Measurements from ENCODE around the gene GAL. TPM values are rescaled to one million over a fixed set of nuclear protein-coding genes. Genes with fewer than 3 reads are reported as not detected.

Gene GAL
- total and polyA plus RNA-seq, 10 donors: not detected

DNA sequence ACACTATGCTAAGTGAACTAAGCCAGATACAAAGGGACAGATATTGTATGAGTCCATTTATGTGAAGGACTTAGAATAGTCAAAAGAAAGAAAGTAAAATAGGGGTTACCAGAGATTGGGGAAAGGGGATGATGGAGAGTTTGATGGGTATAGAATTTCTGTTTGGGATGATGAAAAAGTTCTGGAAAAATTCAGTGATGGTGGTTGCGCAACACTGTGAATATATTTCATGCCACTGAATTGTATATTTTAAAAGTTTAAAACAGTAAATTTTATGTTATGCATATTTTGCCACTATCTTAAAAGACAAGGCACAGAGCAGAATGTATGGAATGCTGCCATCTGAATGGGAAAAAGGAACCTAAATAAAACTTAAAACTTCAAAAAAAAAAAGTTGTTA is 37.8 kb downstream of the GAL start:
- 94 to 100% (median 98%) methylated on average over 1 of the region's 1 CpG for WGBS, 5 donors
- DNase-seq: no peak
- Histone ChIP-seq H3K36me3 (no peaks in the 10 kb centered on the region), H3K27ac (no peak overlapping the region), H3K9me3 (peaks cover 0 to 21% (median 7%) of the 10 kb centered on the region in 8 donors), H3K4me1 (no peaks in the 10 kb centered on the region), H3K27me3 (replicated peaks in 1 of 7) (no peaks in the 10 kb centered on the region), H3K4me3 (no peak overlapping the region)
- TF ChIP-seq, protein P1, sequence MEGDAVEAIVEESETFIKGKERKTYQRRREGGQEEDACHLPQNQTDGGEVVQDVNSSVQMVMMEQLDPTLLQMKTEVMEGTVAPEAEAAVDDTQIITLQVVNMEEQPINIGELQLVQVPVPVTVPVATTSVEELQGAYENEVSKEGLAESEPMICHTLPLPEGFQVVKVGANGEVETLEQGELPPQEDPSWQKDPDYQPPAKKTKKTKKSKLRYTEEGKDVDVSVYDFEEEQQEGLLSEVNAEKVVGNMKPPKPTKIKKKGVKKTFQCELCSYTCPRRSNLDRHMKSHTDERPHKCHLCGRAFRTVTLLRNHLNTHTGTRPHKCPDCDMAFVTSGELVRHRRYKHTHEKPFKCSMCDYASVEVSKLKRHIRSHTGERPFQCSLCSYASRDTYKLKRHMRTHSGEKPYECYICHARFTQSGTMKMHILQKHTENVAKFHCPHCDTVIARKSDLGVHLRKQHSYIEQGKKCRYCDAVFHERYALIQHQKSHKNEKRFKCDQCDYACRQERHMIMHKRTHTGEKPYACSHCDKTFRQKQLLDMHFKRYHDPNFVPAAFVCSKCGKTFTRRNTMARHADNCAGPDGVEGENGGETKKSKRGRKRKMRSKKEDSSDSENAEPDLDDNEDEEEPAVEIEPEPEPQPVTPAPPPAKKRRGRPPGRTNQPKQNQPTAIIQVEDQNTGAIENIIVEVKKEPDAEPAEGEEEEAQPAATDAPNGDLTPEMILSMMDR (IDR thresholded peaks at IDR 0.05 in 8 of 11, conservative IDR thresholded peaks at IDR 0.05 in 3 of 11): no peak
- intact Hi-C loops (cut with DNase I; ENCODE audit: low total_unique reads): no loop called here

DNA sequence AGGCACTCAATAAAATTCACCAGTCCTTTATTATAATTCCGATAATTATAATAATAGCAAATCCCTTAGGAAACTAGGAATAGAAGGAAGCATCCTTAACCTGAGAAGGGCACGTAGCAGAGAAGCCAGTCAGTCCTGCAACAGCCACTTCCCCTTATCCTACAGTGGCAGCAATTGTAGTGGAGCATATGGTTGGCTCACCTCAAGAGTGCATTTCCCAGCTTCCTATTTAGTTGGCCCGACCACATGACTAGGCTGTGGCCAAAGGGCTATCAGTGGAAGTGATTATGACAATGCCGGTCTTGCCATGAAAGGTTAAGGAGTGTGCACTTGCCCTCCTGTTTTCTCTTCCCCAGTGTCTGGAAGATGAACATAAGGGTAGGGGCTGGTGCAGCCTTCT is 39.9 kb downstream of the GAL start:
- intact Hi-C loops (cut with DNase I; ENCODE audit: low total_unique reads): no loop called here

DNA sequence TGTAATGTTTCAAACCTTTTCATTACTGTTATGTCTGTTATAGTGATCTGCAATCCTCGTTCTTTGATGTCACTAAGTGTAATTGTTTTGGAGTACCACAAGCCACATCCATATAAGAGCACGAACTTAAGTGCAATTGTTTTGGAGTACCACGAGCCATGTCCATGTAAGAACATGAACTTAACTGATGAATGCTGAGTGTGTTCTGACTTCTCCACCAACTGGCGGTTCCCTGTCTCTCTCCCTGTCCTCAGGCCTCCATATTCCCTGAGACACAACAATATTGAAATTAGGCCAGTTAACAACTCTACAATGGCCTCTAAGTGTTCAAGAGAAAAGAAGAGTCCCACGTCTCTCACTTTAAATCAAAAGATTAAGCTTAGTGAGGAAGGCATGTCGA is 43.4 kb downstream of the GAL start:
- WGBS, 5 donors: 70 to 91% (median 85%) methylated on average over 6 of the region's 6 CpGs
- intact Hi-C loops (cut with DNase I; ENCODE audit: low total_unique reads): no loop called here
- no peak for DNase-seq
- Histone ChIP-seq H3K9me3 (no peaks in the 10 kb centered on the region), H3K27me3 (replicated peaks in 1 of 7) (no peaks in the 10 kb centered on the region), H3K36me3 (no peaks in the 10 kb centered on the region), H3K4me1 (no peaks in the 10 kb centered on the region), H3K27ac (no peak overlapping the region), H3K4me3 (no peak overlapping the region)
- TF ChIP-seq POLR2AphosphoS5 (IDR thresholded peaks at IDR 0.05) (no peak), POLR2A (IDR thresholded peaks at IDR 0.05) (no peak)
- TF ChIP-seq, protein P1 (IDR thresholded peaks at IDR 0.05 in 8 of 11, conservative IDR thresholded peaks at IDR 0.05 in 3 of 11): no peak

More for the DNA sequence above, 39.9 kb downstream of the GAL start:
- Histone ChIP-seq H3K9me3 (peaks cover 0 to 13% (median 7%) of the 10 kb centered on the region in 8 donors), H3K27me3 (replicated peaks in 1 of 7) (no peaks in the 10 kb centered on the region), H3K4me3 (no peak overlapping the region), H3K36me3 (no peaks in the 10 kb centered on the region), H3K4me1 (no peaks in the 10 kb centered on the region), H3K27ac (no peak overlapping the region)
- TF ChIP-seq POLR2AphosphoS5 (IDR thresholded peaks at IDR 0.05) (no peak), POLR2A (IDR thresholded peaks at IDR 0.05) (no peak)
- TF ChIP-seq, protein P1 (IDR thresholded peaks at IDR 0.05 in 8 of 11, conservative IDR thresholded peaks at IDR 0.05 in 3 of 11): no peak
- WGBS, 5 donors: 46 to 64% (median 58%) methylated on average over 4 of the region's 4 CpGs
- DNase-seq: no peak

DNA sequence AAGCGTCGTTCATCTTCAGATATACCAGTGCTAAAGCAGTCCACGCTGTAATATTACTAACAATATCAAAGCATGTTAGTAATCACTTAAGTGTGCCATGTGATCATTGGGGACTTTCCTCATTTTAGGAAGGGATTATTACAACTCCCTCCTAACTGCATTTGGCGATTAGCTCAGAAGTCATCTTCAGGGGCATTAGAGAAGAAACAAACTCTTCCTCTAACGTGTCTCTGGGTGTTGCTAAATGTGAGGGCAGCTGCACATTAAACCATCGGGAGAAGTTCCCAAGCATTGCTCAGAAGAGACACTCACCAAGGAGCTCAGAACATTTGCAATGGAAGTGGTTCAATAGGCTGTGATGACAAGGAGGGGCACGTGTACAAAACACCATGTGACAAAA is 49.8 kb downstream of the GAL start:
- Histone ChIP-seq H3K4me3 (no peak overlapping the region), H3K4me1 (peaks cover 0 to 30% (median 0%) of the 10 kb centered on the region in 6 donors), H3K27me3 (replicated peaks in 1 of 7) (no peaks in the 10 kb centered on the region), H3K9me3 (no peaks in the 10 kb centered on the region), H3K36me3 (peaks cover 0 to 10% (median 0%) of the 10 kb centered on the region in 6 donors), H3K27ac (no peak overlapping the region)
- 59 to 88% (median 72%) methylated on average over 7 of the region's 7 CpGs for WGBS, 5 donors
- intact Hi-C loops (cut with DNase I; ENCODE audit: low total_unique reads): no loop called here
- TF ChIP-seq POLR2A (IDR thresholded peaks at IDR 0.05): no peak
- TF ChIP-seq, protein P1 (IDR thresholded peaks at IDR 0.05 in 8 of 11, conservative IDR thresholded peaks at IDR 0.05 in 3 of 11): no peak
- no peak for TF ChIP-seq POLR2AphosphoS5 (IDR thresholded peaks at IDR 0.05)
- DNase-seq: no peak
